Upper lobe of left lung (tissue), 6 donors: Measurements from ENCODE around the gene MSI2. TPM values are rescaled to one million over a fixed set of nuclear protein-coding genes. Genes with fewer than 3 reads are reported as not detected.

Experiments
- ATAC-seq, 2 donors: fragments of 200-7000 bp; cut with Tn5 transposase; one replicate each; pipeline ENCODE4 v1.9.1; 2022; ENCODE audit warnings: mild to moderate bottlenecking in 2 of 2, moderate library complexity in 2 of 2; ENCODE audit not compliant: low FRiP score in 2 of 2
- DNase-seq, 2 donors: peaks; one replicate each; pipeline ENCODE4 v3.0.0-alpha.2; 2019 to 2020
- H3K27ac ChIP-seq, 4 donors: fragments of 200-600 bp; sonication (generic); one replicate each; pipeline ENCODE4 v1.5.1; 2016 to 2019
- H3K27me3 ChIP-seq, 4 donors: fragments of 200-600 bp; sonication (generic); one replicate each; pipeline ENCODE4 v1.5.1; 2017 to 2019
- H3K36me3 ChIP-seq, 4 donors: fragments of 200-600 bp; sonication (generic); one replicate each; pipeline ENCODE4 v1.5.1; 2016 to 2019
- H3K4me1 ChIP-seq, 4 donors: fragments of 200-600 bp; sonication (generic); one replicate each; pipeline ENCODE4 v1.5.1; 2018 to 2019
- H3K4me3 ChIP-seq, 4 donors: fragments of 200-600 bp; sonication (generic); one replicate each; pipeline ENCODE4 v1.5.1; 2017 to 2019; ENCODE audit warnings: mild to moderate bottlenecking in 2 of 4, moderate library complexity in 1 of 4
- H3K9me3 ChIP-seq, 4 donors: fragments of 200-600 bp; sonication (generic); one replicate each; pipeline ENCODE4 v1.5.1; 2018 to 2019
- EP300 ChIP-seq, 4 donors: sonication (generic); formaldehyde crosslinking; IDR thresholded peaks; one replicate each; pipeline ENCODE4 v1.5.1; 2017; ENCODE audit warnings: antibody characterized with exemption in 4 of 4, control low read depth in 2 of 4
- POLR2A ChIP-seq, 4 donors: fragments of 450-650 bp; IDR thresholded peaks; one replicate each; pipeline ENCODE4 v1.5.1; 2016 to 2017; ENCODE audit warnings: antibody characterized with exemption in 4 of 4, mild to moderate bottlenecking in 2 of 4
- POLR2AphosphoS5 ChIP-seq, 2 donors: sonication (generic); formaldehyde crosslinking; IDR thresholded peaks; one replicate each; pipeline ENCODE4 v1.5.1; 2017; ENCODE audit warnings: antibody characterized with exemption in 2 of 2
- WGBS, 2 donors: methylation state at CpG; one replicate each; pipeline ENCODE4 v1.1.5; 2017 to 2018; 5-methylcytosine and 5-hydroxymethylcytosine counted together
- total RNA-seq, 6 donors: library from RNA; depleted of rRNA in 4 of 6; stranded (reverse); fragments of >200 nt in 4 of 6; gene quantifications; one replicate each; pipeline versions ENCODE4 v1.1.0 to v1.2.1, GENCODE V29; 2016 to 2021
- TF ChIP-seq, protein P1 (sequence below), 6 experiments: fragments of 450-650 bp in 4 of 6; fragments of 200-600 bp in 2 of 6; sonication (generic) in 2 of 6; IDR thresholded peaks; one replicate each; pipeline ENCODE4 v1.5.1; 2016 to 2019; ENCODE audit warnings: antibody characterized with exemption in 6 of 6
- donor health status: DM: no; HTN: no; CAD: no; lungs with moderate emphysema.
- donor health status: DM: no; HTN: yes; CAD: no; lungs with severe emphysema.

The MSI2 gene
- total RNA-seq, 6 donors from 2014 or later = 20.1 to 44.0 (median 32.2) TPM

DNA sequence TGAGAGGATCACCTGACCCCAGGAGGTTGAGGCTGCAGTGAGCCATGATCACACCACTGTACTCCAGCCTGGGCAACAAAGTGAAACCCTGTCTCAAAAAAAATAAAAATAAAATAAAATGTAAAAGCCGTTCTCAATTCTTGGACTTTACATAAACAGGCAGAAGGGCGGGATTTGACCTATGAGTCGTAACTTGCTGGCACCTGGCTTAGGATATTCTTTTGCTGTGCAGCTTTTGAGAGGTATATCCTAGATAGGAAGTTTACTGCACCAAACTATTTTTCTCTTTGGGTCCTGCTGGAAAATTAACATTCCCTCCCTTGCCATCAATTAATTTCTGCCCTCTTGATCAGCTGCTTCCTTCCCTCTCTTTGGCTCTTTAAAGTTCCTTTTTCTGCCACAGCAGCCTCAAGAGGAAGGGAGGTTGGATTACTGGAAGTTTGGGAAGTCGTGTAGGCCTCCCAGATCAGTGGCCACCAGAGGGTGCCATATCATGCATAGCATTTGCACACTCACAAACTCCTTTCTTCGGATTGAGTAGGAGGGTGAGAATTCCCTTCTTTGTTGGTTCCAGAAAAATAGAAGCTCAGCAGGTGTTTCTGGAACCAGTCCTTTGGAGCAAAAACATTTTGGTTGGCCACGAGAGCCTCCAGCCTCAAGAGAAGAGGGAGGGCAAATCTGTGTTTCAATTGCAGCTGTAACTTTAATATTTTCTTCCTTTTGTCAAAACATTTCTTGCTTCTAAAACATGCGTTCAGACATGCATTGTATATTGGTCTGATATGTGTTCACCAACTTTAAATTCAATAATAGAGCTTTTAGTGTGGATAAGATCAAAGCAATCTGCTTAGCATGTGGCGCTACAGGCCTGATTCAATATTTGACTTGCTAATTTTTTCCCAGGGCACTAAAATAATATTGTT lies 341.5 kb downstream of the MSI2 start:
- no peaks in the 10 kb centered on the region for H3K36me3 ChIP-seq
- H3K9me3 ChIP-seq = peaks cover 0 to 4% (median 0%) of the 10 kb centered on the region in 4 donors
- H3K4me3 ChIP-seq = no peak overlapping the region
- H3K4me1 ChIP-seq = peaks cover 0 to 8% (median 2%) of the 10 kb centered on the region in 4 donors
- H3K27me3 ChIP-seq = no peaks in the 10 kb centered on the region
- ATAC-seq (peak in 1 of 2 donors; percentile 79), DNase-seq (peak in 1 of 2 donors; percentile 49)
- H3K27ac ChIP-seq = no peak overlapping the region
- WGBS, 2 donors = 55 to 62% methylated on average over 8 of the region's 8 CpGs
- TF ChIP-seq EP300 (IDR thresholded peaks at IDR 0.05) (no peak), POLR2A (IDR thresholded peaks at IDR 0.05) (no peak)
- TF ChIP-seq, protein P1, sequence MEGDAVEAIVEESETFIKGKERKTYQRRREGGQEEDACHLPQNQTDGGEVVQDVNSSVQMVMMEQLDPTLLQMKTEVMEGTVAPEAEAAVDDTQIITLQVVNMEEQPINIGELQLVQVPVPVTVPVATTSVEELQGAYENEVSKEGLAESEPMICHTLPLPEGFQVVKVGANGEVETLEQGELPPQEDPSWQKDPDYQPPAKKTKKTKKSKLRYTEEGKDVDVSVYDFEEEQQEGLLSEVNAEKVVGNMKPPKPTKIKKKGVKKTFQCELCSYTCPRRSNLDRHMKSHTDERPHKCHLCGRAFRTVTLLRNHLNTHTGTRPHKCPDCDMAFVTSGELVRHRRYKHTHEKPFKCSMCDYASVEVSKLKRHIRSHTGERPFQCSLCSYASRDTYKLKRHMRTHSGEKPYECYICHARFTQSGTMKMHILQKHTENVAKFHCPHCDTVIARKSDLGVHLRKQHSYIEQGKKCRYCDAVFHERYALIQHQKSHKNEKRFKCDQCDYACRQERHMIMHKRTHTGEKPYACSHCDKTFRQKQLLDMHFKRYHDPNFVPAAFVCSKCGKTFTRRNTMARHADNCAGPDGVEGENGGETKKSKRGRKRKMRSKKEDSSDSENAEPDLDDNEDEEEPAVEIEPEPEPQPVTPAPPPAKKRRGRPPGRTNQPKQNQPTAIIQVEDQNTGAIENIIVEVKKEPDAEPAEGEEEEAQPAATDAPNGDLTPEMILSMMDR (IDR thresholded peaks at IDR 0.05) = peak; percentile 59 to 72 (median 65)

DNA sequence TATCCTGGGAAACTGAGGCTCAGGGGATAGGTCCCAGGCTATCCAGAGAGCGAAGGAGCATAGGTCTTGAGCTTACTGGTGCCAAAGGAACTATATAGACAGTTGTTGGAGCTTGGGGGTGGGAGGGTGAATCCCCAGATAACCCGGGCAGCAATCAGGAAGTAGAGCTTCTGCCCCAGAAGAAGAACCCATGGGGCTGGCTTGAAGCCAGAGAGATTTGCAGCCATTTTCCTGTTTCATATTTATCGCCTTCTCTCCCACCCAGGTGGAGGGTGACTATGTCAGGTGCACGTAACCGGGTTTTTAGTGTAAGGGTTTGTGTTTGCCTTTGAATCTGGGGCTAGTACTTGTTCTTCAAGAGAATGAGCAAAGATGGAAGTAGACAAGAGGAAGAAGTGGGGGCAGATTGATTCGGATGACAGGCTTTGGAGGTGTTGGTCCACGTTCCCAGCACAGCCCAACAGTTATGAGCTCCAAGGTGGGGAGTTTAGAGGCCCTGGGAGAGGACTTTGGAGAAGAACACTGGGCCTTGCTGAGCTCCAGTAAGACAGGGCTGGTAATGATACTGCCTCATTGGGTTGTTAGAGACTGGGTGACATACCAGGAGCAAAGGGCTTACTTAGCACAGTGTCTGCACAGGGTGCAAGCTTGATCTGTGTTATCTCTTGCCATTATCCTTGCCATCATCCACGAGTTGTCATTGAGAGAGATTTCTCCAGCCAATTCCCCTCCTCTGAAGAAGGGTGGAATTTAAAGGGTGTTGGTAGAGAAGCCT lies 343.1 kb downstream of the MSI2 start:
- Histone ChIP-seq H3K4me1 (peaks cover 3 to 20% (median 6%) of the 10 kb centered on the region in 4 donors), H3K9me3 (peaks cover 0 to 4% (median 0%) of the 10 kb centered on the region in 4 donors), H3K27ac (peak overlapping the region in 2 of 4 donors; percentile 6 to 13), H3K27me3 (no peaks in the 10 kb centered on the region), H3K4me3 (no peak overlapping the region), H3K36me3 (no peaks in the 10 kb centered on the region)
- ATAC-seq (no peak), DNase-seq (peak in 1 of 2 donors; percentile 38)
- TF ChIP-seq, protein P1 (IDR thresholded peaks at IDR 0.05) = no peak
- TF ChIP-seq POLR2AphosphoS5 (IDR thresholded peaks at IDR 0.05) = no peak
- no peak for TF ChIP-seq POLR2A (IDR thresholded peaks at IDR 0.05)
- TF ChIP-seq EP300 (IDR thresholded peaks at IDR 0.05) = no peak
- 70 to 79% methylated on average over 8 of the region's 8 CpGs for WGBS, 2 donors

DNA sequence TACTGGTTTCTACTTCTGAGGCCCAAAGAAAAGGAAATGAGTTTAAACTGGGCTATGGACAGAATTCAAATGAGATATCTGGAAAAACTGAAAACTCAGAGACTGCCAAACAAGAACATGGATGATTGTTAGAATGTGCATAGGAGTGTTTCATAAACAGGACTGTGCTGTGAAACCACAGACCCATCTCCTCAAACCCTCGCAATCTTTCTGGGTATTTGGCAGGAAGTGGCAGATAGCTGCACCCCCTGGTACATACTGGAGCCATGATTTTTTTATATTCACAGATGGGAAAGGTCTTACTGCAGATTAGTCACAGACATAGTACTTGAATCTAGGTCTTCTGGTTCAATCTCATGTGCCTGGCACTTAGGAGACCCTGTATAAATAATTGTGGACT lies 343.8 kb downstream of the MSI2 start:
- peak overlapping the region in 1 of 4 donors; percentile 13 for H3K27ac ChIP-seq
- no peak for DNase-seq
- H3K36me3 ChIP-seq = no peaks in the 10 kb centered on the region
- H3K27me3 ChIP-seq = no peaks in the 10 kb centered on the region
- ATAC-seq = no peak
- TF ChIP-seq POLR2AphosphoS5 (IDR thresholded peaks at IDR 0.05) = peak in 1 of 2 donors; percentile 35
- TF ChIP-seq, protein P1 (IDR thresholded peaks at IDR 0.05) = no peak
- no peak overlapping the region for H3K4me3 ChIP-seq
- H3K4me1 ChIP-seq = peaks cover 9 to 26% (median 12%) of the 10 kb centered on the region in 4 donors
- 67 to 75% methylated on average over 1 of the region's 1 CpG for WGBS, 2 donors
- H3K9me3 ChIP-seq = peaks cover 0 to 4% (median 0%) of the 10 kb centered on the region in 4 donors

DNA sequence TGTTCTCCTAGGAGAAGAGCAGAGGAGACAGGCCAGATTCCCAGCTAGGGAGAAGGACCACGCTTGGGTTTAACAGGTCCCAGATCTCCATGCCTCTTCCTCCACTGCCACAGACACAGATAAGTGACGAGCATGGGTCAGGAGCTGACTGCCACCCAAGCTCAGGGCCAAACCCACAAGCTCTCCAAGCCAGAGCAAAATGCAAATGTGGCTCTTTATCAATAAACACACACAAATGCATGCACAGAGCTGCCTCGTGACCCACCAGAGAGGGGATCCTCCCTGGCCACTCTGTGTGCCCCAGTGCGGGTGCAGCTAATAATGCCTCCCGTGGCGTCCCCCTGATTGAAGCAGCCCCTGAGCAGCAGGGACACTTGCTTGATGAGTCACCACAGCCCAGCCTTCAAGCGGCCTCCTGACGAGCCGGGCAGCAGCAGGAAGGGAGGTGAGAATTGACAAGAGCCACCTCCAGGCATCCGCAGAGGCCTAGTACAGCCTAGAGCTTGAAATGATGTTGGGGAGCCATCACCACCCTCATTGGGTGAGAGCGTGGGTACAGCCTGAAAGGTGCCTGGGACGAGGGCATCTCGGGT lies 344.9 kb downstream of the MSI2 start:
- Histone ChIP-seq H3K36me3 (no peaks in the 10 kb centered on the region), H3K4me1 (peaks cover 18 to 35% (median 22%) of the 10 kb centered on the region in 4 donors), H3K27ac (peak overlapping the region in 1 of 4 donors; percentile 22), H3K9me3 (no peaks in the 10 kb centered on the region), H3K27me3 (no peaks in the 10 kb centered on the region), H3K4me3 (no peak overlapping the region)
- TF ChIP-seq, protein P1 (IDR thresholded peaks at IDR 0.05) = no peak
- TF ChIP-seq POLR2A (IDR thresholded peaks at IDR 0.05) = no peak
- no peak for TF ChIP-seq POLR2AphosphoS5 (IDR thresholded peaks at IDR 0.05)
- no peak for TF ChIP-seq EP300 (IDR thresholded peaks at IDR 0.05)
- WGBS, 2 donors = 92 to 100% methylated on average over 3 to 13 of the region's 13 CpGs
- DNase-seq = peak in 1 of 2 donors; percentile 40
- no peak for ATAC-seq
